ENCODE data around the gene TMEM200A. TPM values are rescaled to one million over a fixed set of nuclear protein-coding genes. Genes with fewer than 3 reads are reported as not detected.

Gene TMEM200A
- total RNA-seq, 1 experiment from 2014 or later: 0.10 TPM

DNA sequence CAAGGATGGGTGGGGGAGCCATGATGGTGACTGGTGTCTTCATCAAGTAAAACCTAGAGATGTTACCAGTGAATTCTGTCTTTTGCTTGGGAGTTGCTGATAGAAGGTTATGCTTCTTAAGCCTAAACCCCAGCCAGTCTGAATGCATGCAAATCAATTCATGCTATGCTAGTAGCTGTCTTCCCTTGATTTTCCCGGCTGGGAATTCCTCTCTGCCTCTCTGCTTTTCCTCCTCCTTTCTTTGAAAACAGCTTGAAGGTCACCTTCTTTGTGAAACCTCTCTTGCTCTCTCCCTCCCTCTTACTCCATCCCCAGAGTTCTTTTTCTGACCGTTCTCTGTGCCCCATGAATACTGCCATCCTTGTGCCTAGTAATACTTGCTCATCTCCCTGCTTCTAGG, 58.9 kb downstream of the TMEM200A start:
- in situ Hi-C loops (cut with HindIII; ENCODE audit: low pct_unique_long_range_greater_than_20kb, low sequenced_read_pairs): no loop called here
- H3K36me3 ChIP-seq (ENCODE audit: control insufficient read depth, insufficient read depth, low read length): no peaks in the 10 kb centered on the region
- H3K4me3 ChIP-seq (ENCODE audit: low read depth in 2 of 2, low read length in 2 of 2): no peak overlapping the region
- no peaks in the 10 kb centered on the region for H3K9me3 ChIP-seq (ENCODE audit: control insufficient read depth, insufficient read depth, low read depth, low read length)
- H3K27me3 ChIP-seq (ENCODE audit: control insufficient read depth, insufficient read depth, low read length): no peaks in the 10 kb centered on the region
- no peak for DNase-seq (ENCODE audit: low read depth, low spot score)
- intact Hi-C loops (cut with micrococcal nuclease; ENCODE audit: unreplicated experiment): no loop called here
- ATAC-seq: no peak
- H3K27ac ChIP-seq (ENCODE audit: low read length): no peak overlapping the region
- H3K4me1 ChIP-seq (ENCODE audit: control insufficient read depth, insufficient read depth, low read length): no peaks in the 10 kb centered on the region
- BruUV-seq (replicated peaks): no TSS peak
- ChIA-PET CTCF (no interaction called here), POLR2A (no interaction called here)
- TF ChIP-seq TCF7L2 (IDR thresholded peaks at IDR 0.05; ENCODE audit: low read depth, low read length) (no peak), SIN3A (IDR thresholded peaks at IDR 0.05; ENCODE audit: borderline replicate concordance, insufficient read depth, low read depth, low read length) (no peak), POLR2AphosphoS5 (IDR thresholded peaks at IDR 0.05; ENCODE audit: low read depth, low read length) (no peak)
- TF ChIP-seq, protein P1, sequence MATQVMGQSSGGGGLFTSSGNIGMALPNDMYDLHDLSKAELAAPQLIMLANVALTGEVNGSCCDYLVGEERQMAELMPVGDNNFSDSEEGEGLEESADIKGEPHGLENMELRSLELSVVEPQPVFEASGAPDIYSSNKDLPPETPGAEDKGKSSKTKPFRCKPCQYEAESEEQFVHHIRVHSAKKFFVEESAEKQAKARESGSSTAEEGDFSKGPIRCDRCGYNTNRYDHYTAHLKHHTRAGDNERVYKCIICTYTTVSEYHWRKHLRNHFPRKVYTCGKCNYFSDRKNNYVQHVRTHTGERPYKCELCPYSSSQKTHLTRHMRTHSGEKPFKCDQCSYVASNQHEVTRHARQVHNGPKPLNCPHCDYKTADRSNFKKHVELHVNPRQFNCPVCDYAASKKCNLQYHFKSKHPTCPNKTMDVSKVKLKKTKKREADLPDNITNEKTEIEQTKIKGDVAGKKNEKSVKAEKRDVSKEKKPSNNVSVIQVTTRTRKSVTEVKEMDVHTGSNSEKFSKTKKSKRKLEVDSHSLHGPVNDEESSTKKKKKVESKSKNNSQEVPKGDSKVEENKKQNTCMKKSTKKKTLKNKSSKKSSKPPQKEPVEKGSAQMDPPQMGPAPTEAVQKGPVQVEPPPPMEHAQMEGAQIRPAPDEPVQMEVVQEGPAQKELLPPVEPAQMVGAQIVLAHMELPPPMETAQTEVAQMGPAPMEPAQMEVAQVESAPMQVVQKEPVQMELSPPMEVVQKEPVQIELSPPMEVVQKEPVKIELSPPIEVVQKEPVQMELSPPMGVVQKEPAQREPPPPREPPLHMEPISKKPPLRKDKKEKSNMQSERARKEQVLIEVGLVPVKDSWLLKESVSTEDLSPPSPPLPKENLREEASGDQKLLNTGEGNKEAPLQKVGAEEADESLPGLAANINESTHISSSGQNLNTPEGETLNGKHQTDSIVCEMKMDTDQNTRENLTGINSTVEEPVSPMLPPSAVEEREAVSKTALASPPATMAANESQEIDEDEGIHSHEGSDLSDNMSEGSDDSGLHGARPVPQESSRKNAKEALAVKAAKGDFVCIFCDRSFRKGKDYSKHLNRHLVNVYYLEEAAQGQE (IDR thresholded peaks at IDR 0.05; ENCODE audit: insufficient read depth in 1 of 2, low read depth in 2 of 2, low read length in 1 of 2): no peak
- TF ChIP-seq, protein P2, sequence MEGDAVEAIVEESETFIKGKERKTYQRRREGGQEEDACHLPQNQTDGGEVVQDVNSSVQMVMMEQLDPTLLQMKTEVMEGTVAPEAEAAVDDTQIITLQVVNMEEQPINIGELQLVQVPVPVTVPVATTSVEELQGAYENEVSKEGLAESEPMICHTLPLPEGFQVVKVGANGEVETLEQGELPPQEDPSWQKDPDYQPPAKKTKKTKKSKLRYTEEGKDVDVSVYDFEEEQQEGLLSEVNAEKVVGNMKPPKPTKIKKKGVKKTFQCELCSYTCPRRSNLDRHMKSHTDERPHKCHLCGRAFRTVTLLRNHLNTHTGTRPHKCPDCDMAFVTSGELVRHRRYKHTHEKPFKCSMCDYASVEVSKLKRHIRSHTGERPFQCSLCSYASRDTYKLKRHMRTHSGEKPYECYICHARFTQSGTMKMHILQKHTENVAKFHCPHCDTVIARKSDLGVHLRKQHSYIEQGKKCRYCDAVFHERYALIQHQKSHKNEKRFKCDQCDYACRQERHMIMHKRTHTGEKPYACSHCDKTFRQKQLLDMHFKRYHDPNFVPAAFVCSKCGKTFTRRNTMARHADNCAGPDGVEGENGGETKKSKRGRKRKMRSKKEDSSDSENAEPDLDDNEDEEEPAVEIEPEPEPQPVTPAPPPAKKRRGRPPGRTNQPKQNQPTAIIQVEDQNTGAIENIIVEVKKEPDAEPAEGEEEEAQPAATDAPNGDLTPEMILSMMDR (IDR thresholded peaks at IDR 0.05): no peak

DNA sequence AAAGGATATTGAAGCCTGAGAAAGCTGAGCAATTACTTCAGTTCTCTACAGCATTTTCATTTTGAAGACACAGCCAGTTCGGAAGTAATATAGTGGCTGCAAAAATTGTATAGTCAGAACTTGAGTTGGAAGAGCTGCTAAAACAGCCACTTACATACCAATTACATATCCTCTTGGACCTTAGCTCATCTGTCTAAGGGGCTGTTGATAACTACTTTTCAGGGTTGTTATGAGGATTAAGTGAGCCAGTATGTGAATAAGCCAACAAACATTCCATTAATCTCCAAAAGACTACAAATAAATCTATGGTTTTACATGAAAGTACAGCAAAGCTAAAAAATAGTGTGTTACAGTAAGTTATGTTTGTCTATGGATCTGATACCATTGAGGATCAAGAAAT, 59.7 kb downstream of the TMEM200A start:
- CTCF ChIA-PET: no interaction called here
- Histone ChIP-seq H3K4me1 (ENCODE audit: control insufficient read depth, insufficient read depth, low read length) (no peaks in the 10 kb centered on the region), H3K9me3 (ENCODE audit: control insufficient read depth, insufficient read depth, low read depth, low read length) (no peaks in the 10 kb centered on the region), H3K4me3 (ENCODE audit: low read depth in 2 of 2, low read length in 2 of 2) (no peak overlapping the region), H3K36me3 (ENCODE audit: control insufficient read depth, insufficient read depth, low read length) (no peaks in the 10 kb centered on the region), H3K27ac (ENCODE audit: low read length) (no peak overlapping the region), H3K27me3 (ENCODE audit: control insufficient read depth, insufficient read depth, low read length) (no peaks in the 10 kb centered on the region)
- TF ChIP-seq TCF7L2 (IDR thresholded peaks at IDR 0.05; ENCODE audit: low read depth, low read length) (no peak), POLR2AphosphoS5 (IDR thresholded peaks at IDR 0.05; ENCODE audit: low read depth, low read length) (no peak)
- TF ChIP-seq, protein P1 (IDR thresholded peaks at IDR 0.05; ENCODE audit: insufficient read depth in 1 of 2, low read depth in 2 of 2, low read length in 1 of 2): no peak
- in situ Hi-C loops (cut with HindIII; ENCODE audit: low pct_unique_long_range_greater_than_20kb, low sequenced_read_pairs): no loop called here
- ATAC-seq (no peak), DNase-seq (ENCODE audit: low read depth, low spot score) (no peak)
- BruUV-seq (replicated peaks): no TSS peak
- intact Hi-C loops (cut with micrococcal nuclease; ENCODE audit: unreplicated experiment): no loop called here
- POLR2A ChIA-PET: no interaction called here

Measured in Panc1 (cell line).